Measurements from ENCODE around the gene ARPIN.
"Not testable (repeated sequence)": the region's sequence is repeated elsewhere in the genome, so short reads cannot be mapped to it uniquely, and the experiment has no call there.

ARPIN gene

GRCh38 chr15:89939910-89940309 lies 27.2 kb upstream of the ARPIN start:
- no peak for TF ChIP-seq POLR2AphosphoS5 (IDR thresholded peaks at IDR 0.05; ENCODE audit: borderline replicate concordance, low read depth, low read length)
- TF ChIP-seq FOXP2 (optimal IDR thresholded peaks at IDR 0.05; ENCODE audit: control extremely low read depth, extremely low read length, insufficient read depth) = no peak
- no peak for TF ChIP-seq EZH2 (IDR thresholded peaks at IDR 0.05)
- no peak for DNase-seq (ENCODE audit: low read depth, low spot score)
- H3K9ac ChIP-seq (ENCODE audit: insufficient read length) = no peak overlapping the region
- H3K9me3 ChIP-seq (ENCODE audit: low read depth, low read length) = no peaks in the 10 kb centered on the region
- no peak overlapping the region for H3K4me3 ChIP-seq
- no peaks in the 10 kb centered on the region for H3K36me3 ChIP-seq (ENCODE audit: insufficient read depth, low read length)
- H3K27ac ChIP-seq = no peak overlapping the region

GRCh38 chr15:89939377-89939776 lies 26.6 kb upstream of the ARPIN start:
- H3K9ac ChIP-seq (ENCODE audit: insufficient read length); H3K36me3 ChIP-seq (ENCODE audit: insufficient read depth, low read length); H3K4me3 ChIP-seq; H3K27ac ChIP-seq; DNase-seq (ENCODE audit: low read depth, low spot score); H3K9me3 ChIP-seq (ENCODE audit: low read depth, low read length): not testable (repeated sequence)

GRCh38 chr15:89937365-89938350 lies 24.9 kb upstream of the ARPIN start:
- Histone ChIP-seq H3K27ac (no peak overlapping the region), H3K36me3 (ENCODE audit: insufficient read depth, low read length) (no peaks in the 10 kb centered on the region), H3K4me3 (no peak overlapping the region), H3K9ac (ENCODE audit: insufficient read length) (no peak overlapping the region), H3K9me3 (ENCODE audit: low read depth, low read length) (no peaks in the 10 kb centered on the region)
- DNase-seq (ENCODE audit: low read depth, low spot score) = no peak
- TF ChIP-seq POLR2AphosphoS5 (IDR thresholded peaks at IDR 0.05; ENCODE audit: borderline replicate concordance, low read depth, low read length) = no peak
- no peak for TF ChIP-seq FOXP2 (optimal IDR thresholded peaks at IDR 0.05; ENCODE audit: control extremely low read depth, extremely low read length, insufficient read depth)
- no peak for TF ChIP-seq EZH2 (IDR thresholded peaks at IDR 0.05)

- DNase-seq (ENCODE audit: low read depth, low spot score) = no peak
- H3K4me3 ChIP-seq = no peak overlapping the region
- no peak overlapping the region for H3K27ac ChIP-seq
- no peaks in the 10 kb centered on the region for H3K36me3 ChIP-seq (ENCODE audit: insufficient read depth, low read length)
- H3K9ac ChIP-seq (ENCODE audit: insufficient read length) = no peak overlapping the region
- TF ChIP-seq POLR2AphosphoS5 (IDR thresholded peaks at IDR 0.05; ENCODE audit: borderline replicate concordance, low read depth, low read length) (no peak), EZH2 (IDR thresholded peaks at IDR 0.05) (no peak), FOXP2 (optimal IDR thresholded peaks at IDR 0.05; ENCODE audit: control extremely low read depth, extremely low read length, insufficient read depth) (no peak)
- H3K9me3 ChIP-seq (ENCODE audit: low read depth, low read length) = no peaks in the 10 kb centered on the region
These were observed 24.1 kb upstream of the ARPIN start for GRCh38 chr15:89936786-89937265.

- Histone ChIP-seq H3K4me3 (no peak overlapping the region), H3K36me3 (ENCODE audit: insufficient read depth, low read length) (no peaks in the 10 kb centered on the region), H3K9me3 (ENCODE audit: low read depth, low read length) (no peaks in the 10 kb centered on the region), H3K9ac (ENCODE audit: insufficient read length) (no peak overlapping the region), H3K27ac (no peak overlapping the region)
- no peak for DNase-seq (ENCODE audit: low read depth, low spot score)
- TF ChIP-seq POLR2AphosphoS5 (IDR thresholded peaks at IDR 0.05; ENCODE audit: borderline replicate concordance, low read depth, low read length) (no peak), FOXP2 (optimal IDR thresholded peaks at IDR 0.05; ENCODE audit: control extremely low read depth, extremely low read length, insufficient read depth) (no peak), EZH2 (IDR thresholded peaks at IDR 0.05) (no peak)
These were observed 23.5 kb upstream of the ARPIN start for GRCh38 chr15:89936051-89936785.

GRCh38 chr15:89932880-89933279 lies 20.1 kb upstream of the ARPIN start:
- no peak overlapping the region for H3K9ac ChIP-seq (ENCODE audit: insufficient read length)
- no peak for TF ChIP-seq EZH2 (IDR thresholded peaks at IDR 0.05)
- no peak for TF ChIP-seq FOXP2 (optimal IDR thresholded peaks at IDR 0.05; ENCODE audit: control extremely low read depth, extremely low read length, insufficient read depth)
- TF ChIP-seq POLR2AphosphoS5 (IDR thresholded peaks at IDR 0.05; ENCODE audit: borderline replicate concordance, low read depth, low read length) = no peak
- no peak overlapping the region for H3K27ac ChIP-seq
- no peaks in the 10 kb centered on the region for H3K9me3 ChIP-seq (ENCODE audit: low read depth, low read length)
- no peak for DNase-seq (ENCODE audit: low read depth, low spot score)
- no peak overlapping the region for H3K4me3 ChIP-seq
- no peaks in the 10 kb centered on the region for H3K36me3 ChIP-seq (ENCODE audit: insufficient read depth, low read length)

GRCh38 chr15:89928421-89928820 lies 15.7 kb upstream of the ARPIN start:
- no peak overlapping the region for H3K9ac ChIP-seq (ENCODE audit: insufficient read length)
- TF ChIP-seq FOXP2 (optimal IDR thresholded peaks at IDR 0.05; ENCODE audit: control extremely low read depth, extremely low read length, insufficient read depth) = no peak
- TF ChIP-seq POLR2AphosphoS5 (IDR thresholded peaks at IDR 0.05; ENCODE audit: borderline replicate concordance, low read depth, low read length) = no peak
- no peak for TF ChIP-seq EZH2 (IDR thresholded peaks at IDR 0.05)
- no peak overlapping the region for H3K4me3 ChIP-seq
- no peaks in the 10 kb centered on the region for H3K9me3 ChIP-seq (ENCODE audit: low read depth, low read length)
- no peak for DNase-seq (ENCODE audit: low read depth, low spot score)
- no peak overlapping the region for H3K27ac ChIP-seq
- H3K36me3 ChIP-seq (ENCODE audit: insufficient read depth, low read length) = no peaks in the 10 kb centered on the region

- DNase-seq (ENCODE audit: low read depth, low spot score) = no peak
- no peaks in the 10 kb centered on the region for H3K9me3 ChIP-seq (ENCODE audit: low read depth, low read length)
- TF ChIP-seq POLR2AphosphoS5 (IDR thresholded peaks at IDR 0.05; ENCODE audit: borderline replicate concordance, low read depth, low read length) = no peak
These were observed 13.4 kb upstream of the ARPIN start for GRCh38 chr15:89926158-89926557.

More at GRCh38 chr15:89926158-89926557, 13.4 kb upstream of the ARPIN start:
- Histone ChIP-seq H3K4me3 (no peak overlapping the region), H3K27ac (no peak overlapping the region), H3K9ac (ENCODE audit: insufficient read length) (no peak overlapping the region), H3K36me3 (ENCODE audit: insufficient read depth, low read length) (no peaks in the 10 kb centered on the region)

Measured in SK-N-MC (cell line).